Stimulated activated naive CD8-positive, alpha-beta T cell treated with anti-CD3 and anti-CD28 coated beads, Interleukin-15, Interleukin-2, amounts not matched to agents 100 ng/mL and 50 ng/mL, for 24 hours (primary cell): Measurements from ENCODE around the gene PSORS1C1.

Experiments
- H3K27ac Mint-ChIP-seq: one replicate; pipeline ENCODE4 v1.8.0; 2021; ENCODE audit warnings: mild to moderate bottlenecking, mixed read lengths
- H3K27me3 Mint-ChIP-seq: one replicate; pipeline ENCODE4 v1.8.0; 2021; ENCODE audit warnings: mixed read lengths
- H3K36me3 Mint-ChIP-seq: one replicate; pipeline ENCODE4 v1.8.0; 2021; ENCODE audit warnings: low read depth, mixed read lengths
- H3K4me1 Mint-ChIP-seq: one replicate; pipeline ENCODE4 v1.8.0; 2021; ENCODE audit warnings: low read depth, mixed read lengths
- H3K4me3 Mint-ChIP-seq: one replicate; pipeline ENCODE4 v1.8.0; 2021; ENCODE audit warnings: mild to moderate bottlenecking, mixed read lengths
- H3K9me3 Mint-ChIP-seq: one replicate; pipeline ENCODE4 v1.8.0; 2021; ENCODE audit warnings: mixed read lengths

The PSORS1C1 gene

GRCh38 chr6:31113861-31114540 lies 599 bp upstream of the PSORS1C1 start:
- Mint-ChIP-seq H3K27ac (no peak overlapping the region), H3K9me3 (no peaks in the 10 kb centered on the region), H3K4me1 (no peaks in the 10 kb centered on the region), H3K4me3 (no peak overlapping the region), H3K27me3 (peaks cover 13% of the 10 kb centered on the region), H3K36me3 (no peaks in the 10 kb centered on the region)

- Mint-ChIP-seq H3K27ac (no peak overlapping the region), H3K9me3 (no peaks in the 10 kb centered on the region), H3K36me3 (no peaks in the 10 kb centered on the region), H3K4me3 (no peak overlapping the region), H3K4me1 (no peaks in the 10 kb centered on the region), H3K27me3 (peaks cover 13% of the 10 kb centered on the region)
Observed at GRCh38 chr6:31114970-31115849, 610 bp downstream of the PSORS1C1 start.

DNA sequence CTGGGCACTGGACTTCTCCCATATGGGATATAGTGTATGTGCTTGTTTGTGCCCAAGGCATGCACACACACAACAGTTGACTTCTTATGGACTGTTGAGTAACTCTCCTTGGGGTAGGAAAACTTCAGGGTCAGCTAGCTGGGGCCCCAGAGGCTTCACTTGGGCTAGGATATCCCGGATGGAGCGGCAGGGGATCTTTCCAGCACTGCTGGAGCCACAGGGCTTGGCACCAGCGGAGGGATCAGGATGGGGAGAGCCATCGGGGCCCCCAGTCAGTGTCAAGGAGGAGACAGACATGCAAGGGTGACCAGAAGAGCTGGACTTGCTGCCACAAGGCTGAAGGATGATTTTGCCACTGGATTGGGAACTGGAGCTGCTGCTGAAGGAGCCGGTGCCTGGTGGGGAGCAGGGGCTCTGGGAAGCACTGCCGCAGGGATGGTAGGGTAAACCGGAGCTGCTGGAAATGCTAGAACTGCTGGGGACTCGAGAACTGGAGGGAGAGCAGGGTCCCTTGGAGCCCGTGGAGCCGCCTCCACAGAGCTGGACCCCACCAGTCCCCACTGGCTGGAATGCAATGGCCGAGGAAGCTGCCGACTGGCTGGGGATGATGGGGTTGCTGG lies 1.5 kb downstream of the PSORS1C1 start:
- H3K36me3 Mint-ChIP-seq = no peaks in the 10 kb centered on the region
- peaks cover 13% of the 10 kb centered on the region for H3K27me3 Mint-ChIP-seq
- no peaks in the 10 kb centered on the region for H3K4me1 Mint-ChIP-seq
- H3K4me3 Mint-ChIP-seq = no peak overlapping the region
- H3K27ac Mint-ChIP-seq = no peak overlapping the region
- H3K9me3 Mint-ChIP-seq = no peaks in the 10 kb centered on the region

DNA sequence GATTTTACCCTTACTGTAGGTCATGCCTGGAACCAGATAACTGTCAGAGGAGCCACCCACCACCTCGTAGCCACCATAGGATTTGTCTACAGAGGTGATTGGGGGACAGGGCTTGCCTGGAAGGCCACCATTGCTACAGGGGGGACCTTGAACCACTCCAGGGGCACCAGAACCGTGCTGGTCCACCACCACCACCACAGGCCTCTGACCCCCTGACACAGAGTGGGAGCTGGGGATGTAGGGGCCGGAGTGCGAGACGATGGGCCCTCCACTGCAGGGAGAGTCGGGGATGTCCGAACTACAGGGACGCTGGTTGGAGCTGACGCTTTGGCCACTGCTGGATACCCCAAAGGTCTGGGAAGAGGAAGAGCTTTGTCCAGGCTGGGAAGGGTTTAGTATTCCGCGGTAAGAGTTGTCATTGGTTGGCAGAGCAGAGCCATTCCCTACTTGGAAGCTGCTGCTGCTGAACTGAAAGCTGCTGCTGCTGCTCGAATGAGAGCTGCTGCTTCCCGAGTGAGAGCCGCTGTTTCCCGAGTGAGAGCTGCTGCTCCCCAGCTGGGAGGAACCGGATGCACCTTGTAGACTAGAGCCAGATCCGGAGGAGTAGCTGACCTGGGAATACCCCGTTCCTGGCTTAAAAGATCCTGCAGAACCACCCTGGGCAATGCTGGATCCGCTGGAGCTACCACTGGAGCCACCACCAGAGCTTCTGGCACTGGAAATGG lies 2.2 kb downstream of the PSORS1C1 start:
- H3K9me3 Mint-ChIP-seq = no peaks in the 10 kb centered on the region
- peaks cover 13% of the 10 kb centered on the region for H3K27me3 Mint-ChIP-seq
- no peak overlapping the region for H3K4me3 Mint-ChIP-seq
- H3K27ac Mint-ChIP-seq = no peak overlapping the region
- no peaks in the 10 kb centered on the region for H3K36me3 Mint-ChIP-seq
- H3K4me1 Mint-ChIP-seq = no peaks in the 10 kb centered on the region

GRCh38 chr6:31118178-31118577 lies 3.6 kb downstream of the PSORS1C1 start:
- H3K9me3 Mint-ChIP-seq = no peaks in the 10 kb centered on the region
- H3K27ac Mint-ChIP-seq = no peak overlapping the region
- no peak overlapping the region for H3K4me3 Mint-ChIP-seq
- H3K36me3 Mint-ChIP-seq = no peaks in the 10 kb centered on the region
- peaks cover 13% of the 10 kb centered on the region for H3K27me3 Mint-ChIP-seq
- no peaks in the 10 kb centered on the region for H3K4me1 Mint-ChIP-seq

GRCh38 chr6:31120151-31120915 lies 5.7 kb downstream of the PSORS1C1 start, which contains the start of gene CDSN:
Gene CDSN, minus strand, starts transcription at chr6:31120446. Its CDS starts 27 bp downstream, at chr6:31120419.
- Mint-ChIP-seq H3K27me3 (peaks cover 12% of the 10 kb centered on the region), H3K9me3 (no peaks in the 10 kb centered on the region), H3K27ac (no peak within 1 kb of the TSS), H3K4me1 (no peaks in the 10 kb centered on the region), H3K4me3 (no peak within 1 kb of the TSS), H3K36me3 (no peaks in the 10 kb centered on the region)

DNA sequence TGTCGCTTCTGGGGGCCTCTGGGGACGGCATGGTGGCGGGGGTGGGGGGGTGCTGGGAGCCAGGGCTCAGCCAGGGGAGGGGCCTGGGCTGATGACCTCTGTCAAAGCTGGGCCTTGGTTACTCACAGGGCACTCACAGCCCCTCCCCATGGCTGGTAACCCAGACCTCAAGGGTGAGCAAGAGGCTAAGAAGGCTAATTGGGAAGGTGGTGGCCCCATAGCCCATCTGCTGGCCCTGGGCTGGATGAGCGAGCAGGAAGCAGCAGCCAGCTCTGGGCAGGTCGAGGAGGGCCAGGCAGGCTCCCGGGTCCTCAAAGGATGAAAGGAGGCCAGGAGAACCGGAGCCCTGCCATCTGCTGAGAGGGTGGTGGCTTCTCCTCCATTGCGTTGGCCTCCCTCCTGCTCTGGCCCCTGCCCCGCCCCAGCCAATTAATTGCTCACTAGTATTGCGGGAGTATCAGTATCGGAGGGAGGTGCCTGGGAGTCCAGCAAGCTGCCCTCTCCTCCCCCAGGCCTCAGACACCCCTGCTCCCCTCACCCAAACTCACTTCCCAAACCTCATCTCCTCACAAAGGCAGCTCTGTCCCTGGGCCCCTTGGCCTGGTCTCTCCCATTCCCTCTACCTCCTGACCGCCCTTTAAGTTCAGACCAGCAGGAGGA lies 6.7 kb downstream of the PSORS1C1 start:
- Mint-ChIP-seq H3K4me3 (no peak overlapping the region), H3K9me3 (no peaks in the 10 kb centered on the region), H3K36me3 (no peaks in the 10 kb centered on the region), H3K27ac (no peak overlapping the region), H3K27me3 (peaks cover 5% of the 10 kb centered on the region), H3K4me1 (no peaks in the 10 kb centered on the region)

DNA sequence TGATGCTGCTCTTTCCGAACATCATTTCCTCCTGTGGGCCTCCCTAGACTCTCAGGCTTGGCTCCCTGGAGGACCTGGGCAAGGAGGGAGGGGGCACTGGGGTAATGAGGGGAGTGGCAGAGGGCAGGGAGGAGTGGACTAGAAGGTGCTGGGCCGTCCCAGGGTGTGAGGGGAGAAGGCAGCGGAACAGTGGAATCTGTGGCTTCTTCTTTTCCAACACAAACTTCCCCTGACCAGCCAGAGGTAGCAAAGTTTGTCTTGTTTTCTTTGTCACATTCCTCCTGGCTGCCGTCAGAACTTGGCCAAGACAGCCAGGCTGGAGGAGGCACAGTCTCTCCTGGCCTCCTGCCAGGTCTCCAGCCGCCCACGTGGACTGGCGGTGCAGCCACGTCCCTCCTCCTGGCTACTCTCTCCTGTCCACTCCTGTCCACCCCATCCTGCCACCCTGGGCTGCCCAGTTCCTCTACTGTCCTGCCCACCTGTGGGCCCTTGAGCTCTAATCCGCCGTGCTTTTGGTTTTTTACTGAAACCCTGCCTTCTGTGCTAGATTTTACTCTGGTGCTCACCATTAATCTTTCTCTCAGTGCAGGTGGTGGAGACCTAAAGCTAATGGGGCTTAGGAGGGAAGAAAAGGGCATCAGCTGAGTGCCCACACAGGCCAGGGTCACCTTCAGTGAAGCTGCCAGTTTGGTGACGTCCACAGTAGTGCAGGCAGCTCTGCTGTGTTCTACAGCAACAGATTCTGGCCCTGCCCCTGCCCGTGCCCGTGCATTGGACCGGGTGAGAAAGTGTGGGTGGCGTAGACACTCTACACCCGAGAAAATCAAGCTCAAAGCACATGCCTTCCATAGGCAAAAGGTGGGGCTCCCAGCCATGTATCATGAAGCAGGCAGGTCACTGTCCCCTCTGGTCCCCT lies 8.4 kb downstream of the PSORS1C1 start:
- Mint-ChIP-seq H3K9me3 (no peaks in the 10 kb centered on the region), H3K4me1 (peaks cover 2% of the 10 kb centered on the region), H3K36me3 (no peaks in the 10 kb centered on the region), H3K27ac (no peak overlapping the region), H3K4me3 (no peak overlapping the region), H3K27me3 (no peaks in the 10 kb centered on the region)

DNA sequence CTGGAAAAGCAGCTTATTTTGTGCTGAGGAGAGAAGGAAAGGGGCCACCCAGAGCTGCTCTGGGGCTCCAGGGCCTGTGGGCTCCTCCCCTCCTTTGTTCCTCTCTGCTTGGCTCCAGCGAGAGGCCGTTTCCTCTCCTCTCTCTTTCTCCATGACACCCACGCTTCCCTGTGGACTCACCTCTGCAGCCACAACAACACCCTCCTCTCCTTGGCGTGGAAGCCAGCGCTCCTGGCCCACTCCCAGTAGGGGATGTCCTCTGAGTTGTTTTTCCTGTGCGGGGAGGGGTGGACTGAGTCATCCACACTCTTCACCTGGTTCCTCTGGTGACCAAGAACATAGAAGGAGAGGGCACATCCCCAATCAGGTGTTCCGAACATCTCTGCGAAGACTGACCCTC lies 10.6 kb downstream of the PSORS1C1 start:
- H3K4me1 Mint-ChIP-seq = peaks cover 6% of the 10 kb centered on the region
- no peak overlapping the region for H3K27ac Mint-ChIP-seq
- H3K9me3 Mint-ChIP-seq = no peaks in the 10 kb centered on the region
- no peak overlapping the region for H3K4me3 Mint-ChIP-seq
- peaks cover 11% of the 10 kb centered on the region for H3K27me3 Mint-ChIP-seq
- no peaks in the 10 kb centered on the region for H3K36me3 Mint-ChIP-seq

GRCh38 chr6:31125586-31126363 lies 11.2 kb downstream of the PSORS1C1 start:
- Mint-ChIP-seq H3K4me3 (no peak overlapping the region), H3K27me3 (peaks cover 11% of the 10 kb centered on the region), H3K27ac (no peak overlapping the region), H3K4me1 (peaks cover 6% of the 10 kb centered on the region), H3K36me3 (no peaks in the 10 kb centered on the region), H3K9me3 (no peaks in the 10 kb centered on the region)

GRCh38 chr6:31126396-31127175 lies 12.0 kb downstream of the PSORS1C1 start:
- Mint-ChIP-seq H3K36me3 (no peaks in the 10 kb centered on the region), H3K9me3 (no peaks in the 10 kb centered on the region), H3K4me1 (peaks cover 6% of the 10 kb centered on the region), H3K27ac (no peak overlapping the region), H3K27me3 (peaks cover 11% of the 10 kb centered on the region), H3K4me3 (no peak overlapping the region)
